Measurements from ENCODE around the gene EXT2.

Gene EXT2

GRCh38 chr11:44133335-44133946 is 38.0 kb downstream of the EXT2 start:
- DNase-seq: no peak

- no peak for DNase-seq
Observed at GRCh38 chr11:44134625-44135024, 39.1 kb downstream of the EXT2 start.

GRCh38 chr11:44136176-44136945 is 40.9 kb downstream of the EXT2 start:
- DNase-seq: no peak

- DNase-seq: no peak
Observed at GRCh38 chr11:44137057-44137456, 41.6 kb downstream of the EXT2 start.

- DNase-seq: no peak
Observed at GRCh38 chr11:44138286-44138685, 42.8 kb downstream of the EXT2 start.

GRCh38 chr11:44138980-44139379 is 43.5 kb downstream of the EXT2 start:
- DNase-seq: no peak

GRCh38 chr11:44139565-44140330 is 44.3 kb downstream of the EXT2 start:
- DNase-seq: no peak

GRCh38 chr11:44140372-44140771 is 44.9 kb downstream of the EXT2 start:
- DNase-seq: no peak

GRCh38 chr11:44140805-44141204 is 45.3 kb downstream of the EXT2 start:
- DNase-seq: no peak

- DNase-seq: no peak
Observed at GRCh38 chr11:44143987-44144909, 48.8 kb downstream of the EXT2 start.

- DNase-seq: no peak
Observed at GRCh38 chr11:44145011-44145775, 49.7 kb downstream of the EXT2 start.

GRCh38 chr11:44146931-44147330 is 51.5 kb downstream of the EXT2 start:
- DNase-seq: no peak

- no peak for DNase-seq
Observed at GRCh38 chr11:44147751-44148150, 52.3 kb downstream of the EXT2 start.

- DNase-seq: no peak
Observed at GRCh38 chr11:44149651-44150050, 54.2 kb downstream of the EXT2 start.

- no peak for DNase-seq
Observed at GRCh38 chr11:44150401-44150800, 54.9 kb downstream of the EXT2 start.

GRCh38 chr11:44157019-44157418 is 61.5 kb downstream of the EXT2 start:
- no peak for DNase-seq

- DNase-seq: no peak
Observed at GRCh38 chr11:44158384-44158783, 62.9 kb downstream of the EXT2 start.

- no peak for DNase-seq
Observed at GRCh38 chr11:44159848-44160721, 64.6 kb downstream of the EXT2 start.

GRCh38 chr11:44162004-44162403 is 66.5 kb downstream of the EXT2 start:
- DNase-seq: no peak

- no peak for DNase-seq
Observed at GRCh38 chr11:44162662-44163061, 67.2 kb downstream of the EXT2 start.
